IMR-90 (cell line): Measurements from ENCODE around the gene NR2F2. TPM values are rescaled to one million over a fixed set of nuclear protein-coding genes. Genes with fewer than 3 reads are reported as not detected.

Experiments used
- ATAC-seq: fragments of 200-7000 bp; cut with Tn5 transposase; 2 replicates; pipeline ENCODE4 v1.9.1; 2020; ENCODE audit warnings: low read depth, mild to moderate bottlenecking, moderate library complexity
- BruUV-seq: library from RNA; stranded (reverse); fragments of 400-500 nt; replicated peaks from 2 replicates; lab custom pipeline; 2021; lab: Mats Ljungman, UMichigan
- CTCF ChIA-PET: fragments of 300-600 bp; formaldehyde crosslinking; extraction: SDS; loops from one replicate; lab custom pipeline; 2021; ENCODE audit warnings: antibody characterized with exemption; lab: Yijun Ruan, JAX
- POLR2A ChIA-PET: fragments of 300-600 bp; sonication (Branson Sonifier 250); formaldehyde crosslinking; loops from one replicate; lab custom pipeline; 2022; ENCODE audit warnings: antibody characterized with exemption; ENCODE audit not compliant: unreplicated experiment; lab: Charles Lee
- DNase-seq: peaks from one replicate; pipeline ENCODE4 v3.0.0; 2013
- H2AFZ ChIP-seq: replicated peaks from 2 replicates; pipeline ENCODE3; 2013; ENCODE audit warnings: low read length, mild to moderate bottlenecking; ENCODE audit not compliant: poor library complexity
- H2AK5ac ChIP-seq: 2 replicates; pipeline ENCODE4 v1.6.1; 2013; ENCODE audit warnings: low read depth, low read length, inconsistent platforms
- H2AK9ac ChIP-seq: replicated peaks from 2 replicates; pipeline ENCODE3; 2013; ENCODE audit warnings: mild to moderate bottlenecking, low read depth, low read length, moderate library complexity; ENCODE audit not compliant: poor library complexity
- H2BK120ac ChIP-seq: 2 replicates; pipeline ENCODE4 v1.6.1; 2013; ENCODE audit warnings: low read depth, low read length, inconsistent platforms
- H2BK15ac ChIP-seq: 3 replicates; pipeline ENCODE4 v1.6.1; 2013; ENCODE audit warnings: low read depth, low read length, inconsistent platforms
- H2BK20ac ChIP-seq: 2 replicates; pipeline ENCODE4 v1.6.1; 2013; ENCODE audit warnings: low read depth, mild to moderate bottlenecking, inconsistent platforms, low read length, moderate library complexity
- H2BK5ac ChIP-seq: 2 replicates; pipeline ENCODE4 v1.6.1; 2013; ENCODE audit warnings: mild to moderate bottlenecking, low read depth, low read length, inconsistent platforms; ENCODE audit not compliant: poor library complexity, severe bottlenecking
- H3K14ac ChIP-seq: replicated peaks from 2 replicates; pipeline ENCODE4 v1.6.1; 2013; ENCODE audit warnings: low read depth, low read length, inconsistent platforms
- H3K18ac ChIP-seq: 2 replicates; pipeline ENCODE4 v1.6.1; 2013; ENCODE audit warnings: low read depth, low read length, control low read depth
- H3K23ac ChIP-seq: 2 replicates; pipeline ENCODE4 v1.6.1; 2013; ENCODE audit warnings: low read depth, low read length, inconsistent platforms
- H3K27ac ChIP-seq: 2 replicates; pipeline ENCODE4 v1.5.1; 2013; ENCODE audit warnings: mild to moderate bottlenecking, control low read depth, low read length; ENCODE audit not compliant: insufficient read depth
- H3K27me3 ChIP-seq: 2 replicates; pipeline ENCODE4 v1.6.1; 2013; ENCODE audit warnings: low read length; ENCODE audit not compliant: control insufficient read depth, insufficient read depth
- H3K36me3 ChIP-seq: 2 replicates; pipeline ENCODE4 v1.6.1; 2013; ENCODE audit warnings: low read length, mixed read lengths; ENCODE audit not compliant: control insufficient read depth, insufficient read depth
- H3K4ac ChIP-seq: 2 replicates; pipeline ENCODE4 v1.6.1; 2013; ENCODE audit warnings: low read depth, low read length, inconsistent platforms
- H3K4me1 ChIP-seq: 2 replicates; pipeline ENCODE4 v1.6.1; 2013; ENCODE audit warnings: low read length, mixed read lengths; ENCODE audit not compliant: control insufficient read depth, insufficient read depth
- H3K4me2 ChIP-seq: 2 replicates; pipeline ENCODE4 v1.6.1; 2013; ENCODE audit warnings: low read depth, mild to moderate bottlenecking, control low read depth, low read length, moderate library complexity
- H3K4me3 ChIP-seq: 2 replicates; pipeline ENCODE4 v1.5.1; 2013; ENCODE audit warnings: low read depth, mild to moderate bottlenecking, control low read depth, low read length, moderate library complexity; ENCODE audit not compliant: insufficient read depth
- H3K56ac ChIP-seq: 2 replicates; pipeline ENCODE4 v1.6.1; 2013; ENCODE audit warnings: low read length, inconsistent platforms; ENCODE audit not compliant: insufficient read depth; ENCODE audit errors: extremely low read depth
- H3K79me1 ChIP-seq, 2 experiments: 2 replicates each; pipeline ENCODE4 v1.6.1; 2013; ENCODE audit warnings: low read length in 2 of 2, inconsistent platforms in 1 of 2, low read depth in 1 of 2
- H3K9ac ChIP-seq: 2 replicates; pipeline ENCODE4 v1.6.1; 2013; ENCODE audit warnings: low read depth, low read length, control low read depth
- H3K9me1 ChIP-seq: 2 replicates; pipeline ENCODE4 v1.6.1; 2013; ENCODE audit warnings: low read length, inconsistent platforms; ENCODE audit not compliant: insufficient read depth
- H3K9me3 ChIP-seq: 2 replicates; pipeline ENCODE4 v1.6.1; 2013; ENCODE audit warnings: low read length; ENCODE audit not compliant: control insufficient read depth, insufficient read depth
- H4K20me1 ChIP-seq: 2 replicates; pipeline ENCODE4 v1.6.1; 2013; ENCODE audit warnings: low read length, inconsistent platforms; ENCODE audit not compliant: insufficient read depth
- H4K5ac ChIP-seq: 2 replicates; pipeline ENCODE4 v1.6.1; 2013; ENCODE audit warnings: mild to moderate bottlenecking, low read depth, low read length, control low read depth
- H4K8ac ChIP-seq, 2 experiments: 2 replicates each; pipeline ENCODE4 v1.6.1; 2013; ENCODE audit warnings: low read depth in 2 of 2, low read length in 2 of 2, control low read depth in 1 of 2, inconsistent platforms in 1 of 2
- H4K91ac ChIP-seq: 2 replicates; pipeline ENCODE4 v1.6.1; 2013; ENCODE audit warnings: low read depth, low read length, inconsistent platforms; ENCODE audit not compliant: insufficient read depth
- CTCF ChIP-seq: conservative IDR thresholded peaks from 2 replicates; pipeline ENCODE4 v1.5.1; 2012; ENCODE audit warnings: mild to moderate bottlenecking, low read depth, low read length, improper control_type of control experiment
- MAFK ChIP-seq: IDR thresholded peaks from 2 replicates; pipeline ENCODE4 v1.6.1; 2012; ENCODE audit warnings: low read depth, low read length, improper control_type of control experiment
- POLR2A ChIP-seq: IDR thresholded peaks from 2 replicates; pipeline ENCODE4 v1.6.1; 2012; ENCODE audit warnings: mild to moderate bottlenecking, low read depth, low read length
- WGBS, 2 experiments: methylation state at CpG; one replicate each; pipeline versions ENCODE4 v1.1.5 to v1.1.7; 2013; ENCODE audit warnings: missing lambda C conversion rate in 2 of 2; ENCODE audit not compliant: insufficient read length in 1 of 2; ENCODE audit errors: extremely low coverage in 2 of 2; 5-methylcytosine and 5-hydroxymethylcytosine counted together
- dilution Hi-C: fragments of 300-500 bp; cut with HindIII; formaldehyde crosslinking; loops from one replicate; pipeline ENCODE4 v1.14.3; 2018; ENCODE audit warnings: low sequenced_read_pairs; ENCODE audit not compliant: unreplicated experiment
- in situ Hi-C: fragments of 300-500 bp; cut with MboI; formaldehyde crosslinking; loops from 3 replicates; pipeline ENCODE4 v1.14.3; 2019; ENCODE audit warnings: low sequenced_read_pairs, inconsistent platforms, mixed read lengths
- intact Hi-C: fragments of 100-400 bp; cut with micrococcal nuclease; formaldehyde crosslinking; loops from 2 replicates; pipeline ENCODE4 v1.10.0; 2022
- polyA plus RNA-seq, 3 experiments: library from polyadenylated mRNA; depleted of rRNA; stranded (reverse); fragments of >200 nt; gene quantifications; 2 replicates each; pipeline ENCODE4 v1.2.3, GENCODE V29; 2012; ENCODE audit warnings: low replicate concordance in 1 of 3
- total RNA-seq: library from RNA; depleted of rRNA; stranded (reverse); fragments of >200 nt; gene quantifications from 2 replicates; pipeline ENCODE4 v1.2.3, GENCODE V29; 2012

Gene NR2F2
- total and polyA plus RNA-seq, 2 of the 4 experiments (the other 2 are of a cell fraction): 20.3 to 161 TPM

GRCh38 chr15:96346409-96346970, 16.0 kb downstream of the NR2F2 start:
- Histone ChIP-seq H3K23ac (peak overlapping the region; percentile 89; the same call in 1 of the 2 replicates), H3K9ac (peak overlapping the region; percentile 80), H2BK5ac (peak overlapping the region; percentile 92), H3K4me1 (peaks cover 49% of the 10 kb centered on the region), H3K14ac (peak overlapping the region; percentile 54; the same call in 1 of the 2 replicates), H3K27me3 (no peaks in the 10 kb centered on the region), H3K36me3 (peaks cover 26% of the 10 kb centered on the region), H3K9me1 (no peaks in the 10 kb centered on the region), H2BK120ac (peak overlapping the region; percentile 66; the same call in 1 of the 2 replicates), H4K91ac (peak overlapping the region; percentile 53; the same call in 1 of the 2 replicates), H3K4me3 (peak overlapping the region; percentile 24; the same call in 1 of the 2 replicates), H3K4me2 (peak overlapping the region; percentile 90), H4K5ac (peak overlapping the region; percentile 40), H3K79me1 (peaks cover 8 to 28% of the 10 kb centered on the region in 2 experiments; a peak in 3 of 4 replicates), H2AK9ac (no peak overlapping the region), H2AFZ (peak overlapping the region; percentile 83), H3K56ac (peak overlapping the region; percentile 61; the same call in 1 of the 2 replicates), H2BK15ac (no peak overlapping the region), H3K27ac (peak overlapping the region; percentile 88), H2AK5ac (0 out of 2 replicates have a peak overlapping the region, but pooled peaks have one; percentile 18), H3K9me3 (no peaks in the 10 kb centered on the region), H4K8ac (peak overlapping the region; percentile 65 to 72), H3K18ac (peak overlapping the region; percentile 59; the same call in 1 of the 2 replicates), H2BK20ac (no peak overlapping the region), H4K20me1 (no peaks in the 10 kb centered on the region), H3K4ac (peak overlapping the region; percentile 68)
- no TSS peak for BruUV-seq
- DNase-seq (no peak), ATAC-seq (no peak)
- 40% methylated on average over 1 of the region's 6 CpGs; no CpG with 5 or more reads in 1 of the 2 experiments for WGBS, 2 experiments
- no peak for TF ChIP-seq CTCF
- TF ChIP-seq POLR2A: no peak
- no peak for TF ChIP-seq MAFK
- dilution Hi-C loops: no loop called here
- POLR2A ChIA-PET: no interaction called here
- in situ Hi-C loops: loop anchor here (10.0 to 25.0 kb wide), 3 partner anchors 784 to 1322 kb away; no protein-coding TSS in a partner anchor
- intact Hi-C loops: no loop called here
- CTCF ChIA-PET: interaction anchor here (0.6 to 1.6 kb wide), 4 partner anchors 9 to 1087 kb away, joined by 3 to 11 read pairs (median 5); no protein-coding TSS in a partner anchor
